Uterus (tissue), 2 donors: Measurements from ENCODE around the gene LPCAT1.

Experiments
- CTCF ChIP-seq, 4 experiments: fragments of 200-600 bp in 2 of 4; fragments of 450-650 bp in 2 of 4; sonication (generic) in 2 of 4; IDR thresholded peaks; one replicate each; pipeline ENCODE4 v1.5.1; 2016 to 2019; ENCODE audit warnings: antibody characterized with exemption in 4 of 4, mild to moderate bottlenecking in 2 of 4, moderate library complexity in 1 of 4
- POLR2A ChIP-seq, 2 donors: fragments of 450-650 bp; IDR thresholded peaks; one replicate each; pipeline ENCODE4 v1.6.1; 2016; ENCODE audit warnings: antibody characterized with exemption in 2 of 2, mild to moderate bottlenecking in 1 of 2, moderate library complexity in 1 of 2

DNA sequence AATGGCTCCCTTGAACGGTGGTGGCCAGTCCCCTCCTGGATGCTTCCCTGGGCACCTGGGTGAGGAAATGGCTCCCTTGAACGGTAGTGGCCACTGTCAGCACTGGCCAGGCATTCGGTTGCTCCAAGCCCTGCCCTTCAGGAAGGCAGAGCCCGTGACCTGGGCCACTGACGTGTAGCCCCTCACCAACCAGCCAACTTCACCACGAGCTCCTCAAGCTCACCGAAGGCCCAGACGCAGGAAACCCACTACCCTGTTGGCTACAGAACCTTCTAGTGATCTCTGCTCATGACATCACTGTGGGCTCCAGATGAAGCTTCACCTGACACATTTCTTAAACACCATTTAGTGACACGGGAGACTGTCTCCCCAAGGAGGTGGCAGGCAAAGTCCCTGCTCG, 87.7 kb downstream of the LPCAT1 start:
- TF ChIP-seq POLR2A (IDR thresholded peaks at IDR 0.05) (no peak), CTCF (IDR thresholded peaks at IDR 0.05) (no peak)
